Measurements from ENCODE around the gene DERA.

DERA gene

DNA sequence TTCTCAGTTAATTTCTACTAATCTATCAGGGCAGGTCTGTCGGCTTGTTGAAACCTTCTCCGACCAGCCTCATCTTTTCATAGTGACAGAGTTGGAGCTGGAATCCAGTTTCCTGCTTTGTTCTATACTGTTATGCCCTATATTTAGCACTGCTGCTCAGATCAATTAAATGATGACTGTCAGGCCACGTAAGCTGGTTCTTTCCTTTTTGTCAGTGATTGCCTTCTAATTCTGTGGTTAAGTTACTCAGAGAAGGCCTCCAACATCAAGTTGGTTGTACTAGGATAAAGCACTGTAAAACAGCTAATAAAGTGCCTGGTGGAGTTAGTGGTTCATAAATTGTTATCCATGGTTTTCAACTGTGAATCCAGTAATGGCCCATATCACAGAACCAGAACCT, 22.6 kb downstream of the DERA start:
- Histone ChIP-seq H2BK15ac (ENCODE audit: low read length) (no peak overlapping the region), H2AK5ac (ENCODE audit: low read depth, low read length) (no peak overlapping the region), H3K27ac (replicated peaks; ENCODE audit: low read length) (no peak overlapping the region), H4K8ac (ENCODE audit: low read depth, low read length) (no peak overlapping the region), H3K9me3 (replicated peaks in 1 of 2; ENCODE audit: control insufficient read depth in 2 of 2, insufficient read depth in 1 of 2, low read depth in 1 of 2, low read length in 2 of 2) (peaks cover 0 to under 1% of the 10 kb centered on the region in 2 donors), H2BK5ac (ENCODE audit: low read length) (no peak overlapping the region), H3K9ac (ENCODE audit: low read depth, low read length, poor library complexity) (no peak overlapping the region), H2BK120ac (ENCODE audit: low read depth, low read length) (no peak overlapping the region), H3K18ac (ENCODE audit: low read length) (no peak overlapping the region), H4K91ac (ENCODE audit: low read depth, low read length, poor library complexity) (no peak overlapping the region), H2AFZ (ENCODE audit: low read length) (no peak overlapping the region), H3K4me2 (ENCODE audit: insufficient read depth, low read length, poor library complexity, severe bottlenecking) (no peak overlapping the region), H3K27me3 (ENCODE audit: control insufficient read depth in 3 of 3, insufficient read depth in 3 of 3, low read depth in 1 of 3, low read length in 3 of 3) (no peaks in the 10 kb centered on the region), H2BK12ac (ENCODE audit: low read length) (no peak overlapping the region), H3K36me3 (replicated peaks in 1 of 2; ENCODE audit: control insufficient read depth in 2 of 2, insufficient read depth in 2 of 2, low read length in 2 of 2) (no peaks in the 10 kb centered on the region), H3K14ac (ENCODE audit: low read length) (no peak overlapping the region), H3K4me3 (ENCODE audit: low read length in 2 of 2) (no peak overlapping the region), H3K79me1 (ENCODE audit: low read depth, low read length) (no peaks in the 10 kb centered on the region), H3K23ac (ENCODE audit: low read depth, low read length, poor library complexity) (no peak overlapping the region), H3K4ac (ENCODE audit: low read length) (no peak overlapping the region), H3K4me1 (ENCODE audit: control insufficient read depth in 2 of 2, insufficient read depth in 1 of 2, low read depth in 1 of 2, low read length in 2 of 2) (peaks cover 6 to 10% of the 10 kb centered on the region in 2 donors)
- DNase-seq (ENCODE audit: low spot score), result no peak
- WGBS, 2 donors (ENCODE audit: extremely low coverage in 2 of 2, insufficient read length in 2 of 2, insufficient replicate concordance in 1 of 2), result no CpG with 5 or more reads among the region's 3 CpGs

GRCh38 chr12:15936751-15937150, 25.6 kb downstream of the DERA start:
- Histone ChIP-seq H3K9me3 (replicated peaks in 1 of 2; ENCODE audit: control insufficient read depth in 2 of 2, insufficient read depth in 1 of 2, low read depth in 1 of 2, low read length in 2 of 2) (peaks cover 2 to 8% of the 10 kb centered on the region in 2 donors), H3K27ac (replicated peaks; ENCODE audit: low read length) (no peak overlapping the region), H2AK5ac (ENCODE audit: low read depth, low read length) (no peak overlapping the region), H3K9ac (ENCODE audit: low read depth, low read length, poor library complexity) (no peak overlapping the region), H3K4ac (ENCODE audit: low read length) (no peak overlapping the region), H3K18ac (ENCODE audit: low read length) (no peak overlapping the region), H3K79me1 (ENCODE audit: low read depth, low read length) (no peaks in the 10 kb centered on the region), H3K14ac (ENCODE audit: low read length) (no peak overlapping the region), H2BK120ac (ENCODE audit: low read depth, low read length) (no peak overlapping the region), H3K27me3 (ENCODE audit: control insufficient read depth in 3 of 3, insufficient read depth in 3 of 3, low read depth in 1 of 3, low read length in 3 of 3) (no peaks in the 10 kb centered on the region), H3K4me2 (ENCODE audit: insufficient read depth, low read length, poor library complexity, severe bottlenecking) (no peak overlapping the region), H4K91ac (ENCODE audit: low read depth, low read length, poor library complexity) (no peak overlapping the region), H3K23ac (ENCODE audit: low read depth, low read length, poor library complexity) (no peak overlapping the region), H2BK5ac (ENCODE audit: low read length) (no peak overlapping the region), H2BK15ac (ENCODE audit: low read length) (no peak overlapping the region), H2AFZ (ENCODE audit: low read length) (no peak overlapping the region), H4K8ac (ENCODE audit: low read depth, low read length) (no peak overlapping the region), H3K4me1 (ENCODE audit: control insufficient read depth in 2 of 2, insufficient read depth in 1 of 2, low read depth in 1 of 2, low read length in 2 of 2) (no peaks in the 10 kb centered on the region), H3K4me3 (ENCODE audit: low read length in 2 of 2) (no peak overlapping the region), H2BK12ac (ENCODE audit: low read length) (no peak overlapping the region), H3K36me3 (replicated peaks in 1 of 2; ENCODE audit: control insufficient read depth in 2 of 2, insufficient read depth in 2 of 2, low read length in 2 of 2) (no peaks in the 10 kb centered on the region)
- DNase-seq (ENCODE audit: low spot score), result no peak
- no CpG with 5 or more reads among the region's 3 CpGs for WGBS, 2 donors (ENCODE audit: extremely low coverage in 2 of 2, insufficient read length in 2 of 2, insufficient replicate concordance in 1 of 2)

DNA sequence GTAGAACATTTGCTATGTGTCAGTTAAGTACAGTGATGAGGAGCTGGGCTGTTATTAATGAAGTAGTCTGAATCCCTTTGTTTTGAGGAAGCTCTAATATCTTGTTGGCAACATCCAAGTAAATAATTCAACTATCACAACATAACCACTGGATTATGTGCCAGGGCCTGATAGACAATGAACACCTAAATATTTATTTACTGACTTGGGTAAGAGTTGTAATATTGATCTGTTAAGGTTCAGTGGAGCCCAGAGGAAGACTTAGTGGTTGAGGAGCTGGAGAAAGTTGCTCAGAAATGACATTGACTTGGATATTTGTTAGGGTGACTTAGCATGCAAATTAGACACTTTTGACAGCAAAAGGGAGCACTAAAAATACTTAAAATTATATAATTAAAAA, 26.8 kb downstream of the DERA start:
- H3K27me3 ChIP-seq (ENCODE audit: control insufficient read depth in 3 of 3, insufficient read depth in 3 of 3, low read depth in 1 of 3, low read length in 3 of 3), result no peaks in the 10 kb centered on the region
- no peak overlapping the region for H3K14ac ChIP-seq (ENCODE audit: low read length)
- H3K9me3 ChIP-seq (replicated peaks in 1 of 2; ENCODE audit: control insufficient read depth in 2 of 2, insufficient read depth in 1 of 2, low read depth in 1 of 2, low read length in 2 of 2), result peaks cover 2 to 12% of the 10 kb centered on the region in 2 donors
- H2BK5ac ChIP-seq (ENCODE audit: low read length), result no peak overlapping the region
- H3K4me2 ChIP-seq (ENCODE audit: insufficient read depth, low read length, poor library complexity, severe bottlenecking), result no peak overlapping the region
- DNase-seq (ENCODE audit: low spot score), result no peak
- no peak overlapping the region for H2AFZ ChIP-seq (ENCODE audit: low read length)
- no peaks in the 10 kb centered on the region for H3K36me3 ChIP-seq (replicated peaks in 1 of 2; ENCODE audit: control insufficient read depth in 2 of 2, insufficient read depth in 2 of 2, low read length in 2 of 2)
- no peak overlapping the region for H2BK120ac ChIP-seq (ENCODE audit: low read depth, low read length)
- no peak overlapping the region for H4K91ac ChIP-seq (ENCODE audit: low read depth, low read length, poor library complexity)
- H3K79me1 ChIP-seq (ENCODE audit: low read depth, low read length), result no peaks in the 10 kb centered on the region
- no peak overlapping the region for H3K9ac ChIP-seq (ENCODE audit: low read depth, low read length, poor library complexity)
- no peak overlapping the region for H3K23ac ChIP-seq (ENCODE audit: low read depth, low read length, poor library complexity)
- no peak overlapping the region for H3K18ac ChIP-seq (ENCODE audit: low read length)
- no peak overlapping the region for H3K27ac ChIP-seq (replicated peaks; ENCODE audit: low read length)
- H3K4me1 ChIP-seq (ENCODE audit: control insufficient read depth in 2 of 2, insufficient read depth in 1 of 2, low read depth in 1 of 2, low read length in 2 of 2), result no peaks in the 10 kb centered on the region
- H2AK5ac ChIP-seq (ENCODE audit: low read depth, low read length), result no peak overlapping the region
- H2BK15ac ChIP-seq (ENCODE audit: low read length), result no peak overlapping the region
- no peak overlapping the region for H4K8ac ChIP-seq (ENCODE audit: low read depth, low read length)
- no peak overlapping the region for H3K4me3 ChIP-seq (ENCODE audit: low read length in 2 of 2)
- H2BK12ac ChIP-seq (ENCODE audit: low read length), result no peak overlapping the region
- no peak overlapping the region for H3K4ac ChIP-seq (ENCODE audit: low read length)

- no peak overlapping the region for H2AK5ac ChIP-seq (ENCODE audit: low read depth, low read length)
- H3K27me3 ChIP-seq (ENCODE audit: control insufficient read depth in 3 of 3, insufficient read depth in 3 of 3, low read depth in 1 of 3, low read length in 3 of 3), result no peaks in the 10 kb centered on the region
- H3K9me3 ChIP-seq (replicated peaks in 1 of 2; ENCODE audit: control insufficient read depth in 2 of 2, insufficient read depth in 1 of 2, low read depth in 1 of 2, low read length in 2 of 2), result peaks cover 2 to 12% of the 10 kb centered on the region in 2 donors
- no peak overlapping the region for H4K8ac ChIP-seq (ENCODE audit: low read depth, low read length)
- H3K4ac ChIP-seq (ENCODE audit: low read length), result no peak overlapping the region
- no peak overlapping the region for H2BK5ac ChIP-seq (ENCODE audit: low read length)
- no peak overlapping the region for H3K27ac ChIP-seq (replicated peaks; ENCODE audit: low read length)
- H3K14ac ChIP-seq (ENCODE audit: low read length), result no peak overlapping the region
- no peak overlapping the region for H3K4me2 ChIP-seq (ENCODE audit: insufficient read depth, low read length, poor library complexity, severe bottlenecking)
- WGBS, 2 donors (ENCODE audit: extremely low coverage in 2 of 2, insufficient read length in 2 of 2, insufficient replicate concordance in 1 of 2), result no CpG with 5 or more reads among the region's 1 CpG
- H2BK12ac ChIP-seq (ENCODE audit: low read length), result no peak overlapping the region
- no peak overlapping the region for H2AFZ ChIP-seq (ENCODE audit: low read length)
- no peak overlapping the region for H2BK15ac ChIP-seq (ENCODE audit: low read length)
- H3K23ac ChIP-seq (ENCODE audit: low read depth, low read length, poor library complexity), result no peak overlapping the region
- H2BK120ac ChIP-seq (ENCODE audit: low read depth, low read length), result no peak overlapping the region
- no peak overlapping the region for H3K4me3 ChIP-seq (ENCODE audit: low read length in 2 of 2)
- no peak overlapping the region for H4K91ac ChIP-seq (ENCODE audit: low read depth, low read length, poor library complexity)
- no peaks in the 10 kb centered on the region for H3K36me3 ChIP-seq (replicated peaks in 1 of 2; ENCODE audit: control insufficient read depth in 2 of 2, insufficient read depth in 2 of 2, low read length in 2 of 2)
- no peaks in the 10 kb centered on the region for H3K79me1 ChIP-seq (ENCODE audit: low read depth, low read length)
- H3K9ac ChIP-seq (ENCODE audit: low read depth, low read length, poor library complexity), result no peak overlapping the region
- no peaks in the 10 kb centered on the region for H3K4me1 ChIP-seq (ENCODE audit: control insufficient read depth in 2 of 2, insufficient read depth in 1 of 2, low read depth in 1 of 2, low read length in 2 of 2)
- DNase-seq (ENCODE audit: low spot score), result no peak
- no peak overlapping the region for H3K18ac ChIP-seq (ENCODE audit: low read length)
Measured at GRCh38 chr12:15939111-15939510, 28.0 kb downstream of the DERA start.

Measured in neuronal stem cell (in vitro differentiated cells).